Measurements from ENCODE around the gene CDCA4.
"Not testable (repeated sequence)": the region's sequence is repeated elsewhere in the genome, so short reads cannot be mapped to it uniquely, and the experiment has no call there.

CDCA4 gene

GRCh38 chr14:105033412-105033900, 12.6 kb upstream of the CDCA4 start:
- not testable (repeated sequence) for DNase-seq (ENCODE audit: low read depth)

GRCh38 chr14:105032451-105032901, 11.6 kb upstream of the CDCA4 start:
- peak; percentile 22 for DNase-seq (ENCODE audit: low read depth)

DNA sequence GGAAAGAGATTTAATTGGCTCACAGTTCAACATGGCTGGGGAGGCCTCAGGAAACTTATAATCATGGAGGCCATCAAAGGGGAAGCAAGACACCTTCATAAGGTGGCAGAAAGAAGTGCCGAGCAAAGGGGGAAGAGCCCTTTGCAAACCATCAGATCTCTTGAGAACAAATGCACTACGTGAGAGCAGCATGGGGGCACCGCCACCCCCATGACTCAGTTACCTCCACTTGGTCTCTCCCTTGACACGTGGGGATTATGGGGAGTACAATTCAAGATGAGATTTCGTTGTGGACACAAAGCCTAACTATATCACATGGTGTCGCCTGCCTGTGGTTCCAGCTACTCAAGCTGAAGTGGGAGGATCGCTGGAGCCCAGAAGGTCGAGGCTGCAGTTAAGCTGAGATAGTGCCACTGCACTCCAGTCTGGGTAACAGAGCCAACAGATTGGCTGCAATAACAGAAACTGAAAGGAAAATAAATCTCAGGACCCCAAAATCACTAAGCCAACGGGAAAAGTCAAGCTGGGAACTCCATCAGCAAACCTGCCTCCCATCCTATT, 10.0 kb upstream of the CDCA4 start:
- DNase-seq (ENCODE audit: low read depth) = no peak

GRCh38 chr14:105030194-105030593, 9.3 kb upstream of the CDCA4 start:
- no peak for DNase-seq (ENCODE audit: low read depth)

- DNase-seq (ENCODE audit: low read depth) = no peak
These were observed 8.5 kb upstream of the CDCA4 start for GRCh38 chr14:105029402-105029801.

DNA sequence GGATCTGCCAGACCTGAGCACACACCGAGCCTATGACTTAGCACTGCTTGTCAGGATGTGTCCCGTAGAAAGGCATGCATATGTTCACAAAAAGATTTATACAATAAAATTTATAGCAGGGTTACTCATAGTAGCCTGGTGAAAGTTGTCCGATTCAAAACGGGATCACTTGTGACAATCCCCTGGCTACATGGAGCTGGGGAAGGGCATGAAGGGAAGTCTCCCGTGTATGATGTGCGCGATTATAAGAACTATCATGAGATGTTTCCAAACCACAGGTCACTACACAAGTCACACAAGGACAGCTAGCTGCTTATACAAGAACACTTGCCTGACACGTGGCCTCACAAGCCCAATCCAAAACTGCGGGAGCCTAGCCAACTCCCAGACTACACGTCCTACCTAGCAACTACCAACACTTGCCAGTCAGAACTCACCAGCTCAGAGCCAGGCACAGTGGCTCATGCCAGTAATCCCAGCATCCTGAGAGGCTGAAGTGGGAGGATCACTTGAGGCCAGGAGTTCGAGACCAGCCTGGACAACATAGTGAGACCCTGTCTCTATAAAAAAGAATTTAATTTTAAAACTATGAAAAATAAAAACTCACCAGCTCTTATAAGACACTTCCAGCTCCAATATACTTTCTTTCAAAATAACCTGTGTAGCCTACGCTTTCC, 7.5 kb upstream of the CDCA4 start:
- DNase-seq (ENCODE audit: low read depth) = peak; percentile 50

GRCh38 chr14:105027718-105028117, 6.8 kb upstream of the CDCA4 start:
- DNase-seq (ENCODE audit: low read depth) = peak; percentile 52

DNA sequence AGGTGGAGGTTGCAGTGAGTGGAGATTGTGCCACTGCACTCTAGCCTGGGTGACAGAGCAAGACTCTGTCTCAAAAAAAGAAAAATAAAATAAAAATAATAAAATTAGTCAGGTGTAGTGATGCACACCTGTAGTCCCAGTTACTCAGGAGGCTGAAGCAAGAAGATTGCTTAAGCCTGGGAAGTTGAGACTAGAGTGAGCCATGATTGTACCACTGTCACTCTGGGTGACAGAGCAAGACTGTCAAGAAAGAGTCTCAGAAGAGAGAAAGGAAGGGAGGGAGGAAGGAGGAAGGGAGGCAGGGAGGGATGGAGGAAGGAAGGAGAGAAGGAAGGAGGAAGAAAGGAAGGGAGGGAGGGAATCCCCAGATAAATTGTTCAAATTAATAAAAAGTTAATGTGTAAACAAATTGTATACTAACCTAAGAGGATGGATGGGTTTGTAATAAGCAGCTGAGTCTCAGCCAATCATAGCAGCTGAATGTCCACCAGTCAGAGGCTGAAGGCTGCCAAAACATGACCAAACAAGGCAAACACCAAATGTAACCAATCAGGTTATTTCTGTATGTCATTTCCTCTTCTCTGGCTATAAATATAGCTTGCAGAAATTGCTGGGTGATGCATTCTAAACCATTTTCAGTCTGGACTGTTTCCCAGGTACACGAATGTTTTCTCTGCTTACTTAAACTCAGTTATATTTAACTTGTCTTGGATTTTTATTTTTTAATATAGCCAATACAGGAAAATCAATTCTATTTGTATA, 6.1 kb upstream of the CDCA4 start:
- DNase-seq (ENCODE audit: low read depth) = peak; percentile 62

DNA sequence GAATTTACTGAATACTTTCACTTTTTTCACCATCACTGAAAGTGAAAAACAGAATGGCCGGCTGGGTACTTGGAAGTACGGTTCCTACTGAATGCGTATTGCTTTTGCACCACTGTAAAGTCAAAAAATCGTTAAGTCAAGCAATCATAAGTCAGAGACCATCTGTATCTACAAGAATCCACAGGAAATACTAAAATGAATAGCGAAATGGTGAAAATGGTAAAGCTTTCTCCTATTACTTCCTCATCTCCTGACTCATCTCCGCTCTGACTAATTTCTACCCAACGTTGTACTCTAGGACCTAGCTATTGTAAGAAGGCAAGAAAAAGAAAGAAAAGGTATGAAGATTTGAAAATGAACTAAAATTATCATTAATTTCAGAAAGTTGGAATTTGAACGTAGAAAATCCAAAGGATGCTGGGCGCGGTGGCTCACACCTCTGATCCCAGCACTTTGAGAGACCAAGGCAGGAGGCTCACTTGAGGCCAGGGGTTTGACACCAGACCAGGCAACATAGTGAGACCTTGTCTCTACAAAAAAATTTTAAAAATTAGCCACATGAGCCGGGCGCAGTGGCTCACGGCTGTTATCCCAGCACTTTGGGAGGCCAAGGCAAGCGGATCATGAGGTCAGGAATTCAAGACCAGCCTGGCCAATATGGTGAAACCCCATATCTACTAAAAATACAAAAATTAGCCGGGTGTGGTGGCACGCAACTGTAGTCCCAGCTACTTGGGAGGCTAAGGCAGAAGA, 5.3 kb upstream of the CDCA4 start:
- peak; percentile 76 for DNase-seq (ENCODE audit: low read depth)

- DNase-seq (ENCODE audit: low read depth) = no peak
These were observed 4.5 kb upstream of the CDCA4 start for GRCh38 chr14:105025429-105025828.

- DNase-seq (ENCODE audit: low read depth) = peak; percentile 68
These were observed 3.1 kb upstream of the CDCA4 start for GRCh38 chr14:105023791-105024480.

- DNase-seq (ENCODE audit: low read depth) = no peak
These were observed 2.3 kb upstream of the CDCA4 start for GRCh38 chr14:105023144-105023543.

- no peak for DNase-seq (ENCODE audit: low read depth)
These were observed 1.4 kb upstream of the CDCA4 start for GRCh38 chr14:105022276-105022670.

GRCh38 chr14:105021656-105022275, 883 bp upstream of the CDCA4 start:
- peak; percentile 40 for DNase-seq (ENCODE audit: low read depth)

GRCh38 chr14:105019861-105020814, 745 bp downstream of the CDCA4 start:
- DNase-seq (ENCODE audit: low read depth) = peak; percentile 47

- no peak for DNase-seq (ENCODE audit: low read depth)
These were observed 2.5 kb downstream of the CDCA4 start for GRCh38 chr14:105018414-105018813.

DNA sequence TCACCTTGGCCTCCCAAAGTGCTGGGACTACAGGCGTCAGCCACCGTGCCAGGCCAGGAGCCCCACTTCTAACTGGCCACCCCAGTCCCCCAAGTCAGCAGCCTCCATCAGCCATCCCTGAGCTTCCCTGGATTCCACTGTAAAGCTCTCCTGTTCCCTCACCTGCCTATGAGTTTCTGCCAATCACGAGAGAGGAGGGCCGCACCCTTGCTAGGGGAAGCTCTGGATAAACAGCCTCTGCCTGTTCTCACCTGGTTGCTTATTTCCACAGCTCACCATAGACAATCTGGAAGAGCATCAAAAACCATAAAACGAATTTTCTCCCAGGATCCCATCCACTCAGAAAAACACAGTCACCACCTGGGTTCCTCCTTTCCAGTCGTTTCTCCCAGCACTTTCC, 5.0 kb downstream of the CDCA4 start:
- DNase-seq (ENCODE audit: low read depth) = no peak

- DNase-seq (ENCODE audit: low read depth) = no peak
These were observed 5.6 kb downstream of the CDCA4 start for GRCh38 chr14:105015242-105015641.

DNA sequence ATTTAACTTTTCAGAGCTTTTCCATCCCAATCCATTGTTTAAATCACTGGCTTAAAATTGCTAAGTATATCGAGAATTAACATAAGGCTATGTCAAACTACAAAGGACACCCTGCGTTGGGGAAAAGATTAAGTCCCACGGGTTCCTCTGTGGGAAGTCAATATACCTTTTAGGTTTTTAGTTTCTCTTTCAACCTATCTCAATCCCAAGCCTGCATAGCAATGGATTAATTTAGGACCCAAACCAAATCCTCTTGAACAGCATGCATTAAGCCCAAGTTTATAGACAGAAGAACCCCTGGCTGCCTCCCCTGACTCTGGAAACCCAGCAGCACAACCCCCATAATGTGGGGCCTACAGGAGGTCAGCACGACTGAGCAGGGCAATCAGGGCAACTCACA, 6.3 kb downstream of the CDCA4 start:
- no peak for DNase-seq (ENCODE audit: low read depth)

GRCh38 chr14:105014032-105014431, 6.9 kb downstream of the CDCA4 start:
- no peak for DNase-seq (ENCODE audit: low read depth)

Data from EH (cell line).